Progenitor cell of endocrine pancreas (in vitro differentiated cells): Measurements from ENCODE around the gene SCO1. TPM values are rescaled to one million over a fixed set of nuclear protein-coding genes. Genes with fewer than 3 reads are reported as not detected.
"Not testable (repeated sequence)": the region's sequence is repeated elsewhere in the genome, so short reads cannot be mapped to it uniquely, and the experiment has no call there.

Source experiments
- DNase-seq: peaks from one replicate; pipeline ENCODE4 v3.0.0; 2021; ENCODE audit warnings: low spot score; ENCODE audit not compliant: unreplicated experiment
- H3K27ac Mint-ChIP-seq: 2 replicates; pipeline ENCODE4 v1.8.0; 2021; ENCODE audit warnings: mild to moderate bottlenecking, moderate library complexity, mixed read lengths
- H3K27me3 Mint-ChIP-seq: 2 replicates; pipeline ENCODE4 v1.8.0; 2021; ENCODE audit warnings: mixed read lengths
- H3K36me3 Mint-ChIP-seq: 2 replicates; pipeline ENCODE4 v1.8.0; 2022; ENCODE audit warnings: mixed read lengths; ENCODE audit not compliant: insufficient read depth
- H3K4me1 Mint-ChIP-seq: 2 replicates; pipeline ENCODE4 v1.8.0; 2021; ENCODE audit warnings: low read depth, mixed read lengths
- H3K4me3 Mint-ChIP-seq: 2 replicates; pipeline ENCODE4 v1.8.0; 2021; ENCODE audit warnings: low read depth, mild to moderate bottlenecking, moderate library complexity, mixed read lengths
- H3K9me3 Mint-ChIP-seq: 2 replicates; pipeline ENCODE4 v1.8.0; 2021; ENCODE audit warnings: low read depth, mixed read lengths
- CTCF ChIP-seq: fragments of 200-600 bp; sonication (generic); IDR thresholded peaks from one replicate; pipeline ENCODE4 v1.5.0; 2021; ENCODE audit warnings: antibody characterized with exemption, mild to moderate bottlenecking; ENCODE audit not compliant: unreplicated experiment
- total RNA-seq: library from RNA; stranded (reverse); gene quantifications from 2 replicates; pipeline ENCODE4 v1.2.1, GENCODE V29; 2021

Gene SCO1
- total RNA-seq, 1 donor from 2014 or later, result 29.0 TPM

GRCh38 chr17:10702574-10702973, 5.2 kb upstream of the SCO1 start:
- no peak for DNase-seq
- peaks cover 15% of the 10 kb centered on the region for H3K4me1 Mint-ChIP-seq
- H3K9me3 Mint-ChIP-seq, result no peaks in the 10 kb centered on the region
- H3K4me3 Mint-ChIP-seq, result no peak overlapping the region
- no peak for TF ChIP-seq CTCF
- H3K36me3 Mint-ChIP-seq, result peaks cover 5% of the 10 kb centered on the region
- no peaks in the 10 kb centered on the region for H3K27me3 Mint-ChIP-seq
- H3K27ac Mint-ChIP-seq, result no peak overlapping the region

DNA sequence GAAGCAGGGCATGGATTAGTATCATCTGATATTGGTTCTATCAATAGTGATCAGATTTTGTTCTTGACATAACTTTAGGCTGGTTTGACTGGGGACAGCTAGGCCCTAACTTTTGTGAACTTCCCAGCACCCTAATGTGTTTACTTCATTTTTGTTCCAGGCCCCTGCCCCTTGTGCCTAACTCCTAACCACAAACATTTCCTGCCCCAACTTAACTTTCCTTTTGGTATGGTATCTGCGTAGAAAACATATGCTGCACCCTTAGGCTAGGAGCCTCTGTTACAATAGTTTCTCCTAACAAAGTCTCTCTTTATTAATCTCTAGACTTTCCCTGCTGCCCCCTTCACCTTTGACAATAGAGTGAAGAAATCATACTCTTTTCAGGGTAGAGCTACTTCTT, 2.5 kb upstream of the SCO1 start:
- DNase-seq, result no peak
- peaks cover 21% of the 10 kb centered on the region for H3K4me1 Mint-ChIP-seq
- no peak overlapping the region for H3K27ac Mint-ChIP-seq
- H3K4me3 Mint-ChIP-seq, result no peak overlapping the region
- no peaks in the 10 kb centered on the region for H3K36me3 Mint-ChIP-seq
- TF ChIP-seq CTCF, result no peak
- H3K9me3 Mint-ChIP-seq, result no peaks in the 10 kb centered on the region
- H3K27me3 Mint-ChIP-seq, result no peaks in the 10 kb centered on the region

- no peak for DNase-seq
- no peaks in the 10 kb centered on the region for H3K27me3 Mint-ChIP-seq
- peak overlapping the region; percentile 88 for H3K4me3 Mint-ChIP-seq
- peaks cover 21% of the 10 kb centered on the region for H3K4me1 Mint-ChIP-seq
- no peaks in the 10 kb centered on the region for H3K9me3 Mint-ChIP-seq
- H3K27ac Mint-ChIP-seq, result peak overlapping the region; percentile 96
- H3K36me3 Mint-ChIP-seq, result peaks cover under 1% of the 10 kb centered on the region
- TF ChIP-seq CTCF, result no peak
These were observed 924 bp upstream of the SCO1 start for GRCh38 chr17:10698096-10698818.

DNA sequence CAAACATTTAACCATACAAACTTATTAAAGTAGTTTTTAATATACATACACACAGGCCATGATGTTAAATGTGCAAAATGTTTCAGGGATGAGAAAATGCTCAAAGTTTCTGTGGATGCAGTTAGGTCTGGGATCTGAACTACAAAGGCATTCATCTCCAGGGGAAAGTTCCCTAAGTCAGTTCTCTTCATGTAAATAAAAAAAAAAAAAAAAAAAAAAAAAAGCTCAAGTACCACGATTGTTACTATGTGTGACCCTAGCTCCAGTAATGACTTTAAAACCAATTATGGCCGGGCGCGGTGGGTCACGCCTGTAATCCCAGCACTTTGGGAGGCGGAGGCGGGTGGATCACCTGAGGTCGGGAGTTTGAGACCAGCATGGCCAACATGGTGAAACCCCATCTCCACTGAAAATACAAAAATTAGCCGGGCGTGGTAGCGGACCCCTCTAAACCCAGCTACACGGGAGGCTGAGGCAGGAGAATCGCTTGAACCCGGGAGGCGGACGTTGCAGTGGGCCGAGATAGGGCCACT, 1.4 kb downstream of the SCO1 start:
- H3K27ac Mint-ChIP-seq, DNase-seq, H3K27me3 Mint-ChIP-seq, H3K36me3 Mint-ChIP-seq, H3K9me3 Mint-ChIP-seq: not testable (repeated sequence)
- Mint-ChIP-seq H3K4me3 (peak overlapping the region; percentile 88), H3K4me1 (peaks cover 13% of the 10 kb centered on the region)

- H3K4me1 Mint-ChIP-seq, result no peaks in the 10 kb centered on the region
- H3K4me3 Mint-ChIP-seq, result no peak overlapping the region
- no peak for TF ChIP-seq CTCF
- peaks cover 35% of the 10 kb centered on the region for H3K36me3 Mint-ChIP-seq
- no peak overlapping the region for H3K27ac Mint-ChIP-seq
- no peak for DNase-seq
- no peaks in the 10 kb centered on the region for H3K27me3 Mint-ChIP-seq
- no peaks in the 10 kb centered on the region for H3K9me3 Mint-ChIP-seq
These were observed 9.8 kb downstream of the SCO1 start for GRCh38 chr17:10687499-10687898.

- no peak for DNase-seq
- Mint-ChIP-seq H3K27me3 (no peaks in the 10 kb centered on the region), H3K36me3 (peaks cover 21% of the 10 kb centered on the region), H3K9me3 (no peaks in the 10 kb centered on the region), H3K4me3 (no peak overlapping the region), H3K4me1 (no peaks in the 10 kb centered on the region), H3K27ac (no peak overlapping the region)
- peak; percentile 58 for TF ChIP-seq CTCF
These were observed 13.5 kb downstream of the SCO1 start for GRCh38 chr17:10683853-10684252.
